SK-N-MC (cell line): ENCODE measurements around the gene MRPL23.

Experiments
- EZH2 ChIP-seq: fragments of 200-600 bp; sonication (generic); IDR thresholded peaks from one replicate; pipeline ENCODE4 v1.6.1; 2017; ENCODE audit warnings: antibody characterized with exemption
- POLR2AphosphoS5 ChIP-seq: IDR thresholded peaks from 2 replicates; pipeline ENCODE4 v1.6.1; 2012; ENCODE audit warnings: mild to moderate bottlenecking, low read depth, low read length, borderline replicate concordance

DNA sequence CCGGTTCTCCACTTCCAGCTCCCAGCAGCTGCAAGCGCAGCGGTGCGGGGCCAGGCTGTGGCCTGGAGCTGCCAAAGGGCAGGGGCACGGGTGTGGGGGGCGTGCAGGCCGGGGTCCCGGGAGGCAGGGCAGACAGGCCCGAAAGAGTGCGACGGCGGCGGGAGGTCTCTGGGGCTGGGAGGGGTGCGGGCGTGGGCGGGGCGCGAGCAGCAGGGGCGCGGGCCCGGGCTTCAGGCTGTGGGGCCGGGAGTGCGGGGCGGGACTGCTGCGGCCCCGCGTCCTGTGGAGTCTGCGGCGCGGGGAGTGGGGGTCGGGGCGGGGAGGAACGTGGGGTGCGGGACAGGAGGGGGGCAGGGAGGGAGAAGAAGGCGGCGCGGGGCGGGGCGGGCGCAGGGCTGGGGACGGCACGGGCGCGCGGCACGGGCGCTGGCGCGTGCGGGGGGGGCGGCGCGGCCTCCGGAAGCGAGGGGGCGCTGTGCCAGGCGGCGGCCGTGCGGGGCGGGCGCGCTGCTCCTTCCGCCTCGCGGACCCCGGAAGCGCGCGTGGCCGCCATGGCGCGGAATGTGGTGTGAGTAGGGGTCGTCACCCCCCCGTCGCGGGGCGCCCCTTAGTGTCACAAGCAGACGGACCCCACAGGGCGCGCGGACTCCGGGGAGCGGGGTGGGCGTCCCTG, at the start of gene MRPL23:
- TF ChIP-seq EZH2, result no peak
- no peak for TF ChIP-seq POLR2AphosphoS5
